Measurements from ENCODE around the gene ZNF503.

DNA sequence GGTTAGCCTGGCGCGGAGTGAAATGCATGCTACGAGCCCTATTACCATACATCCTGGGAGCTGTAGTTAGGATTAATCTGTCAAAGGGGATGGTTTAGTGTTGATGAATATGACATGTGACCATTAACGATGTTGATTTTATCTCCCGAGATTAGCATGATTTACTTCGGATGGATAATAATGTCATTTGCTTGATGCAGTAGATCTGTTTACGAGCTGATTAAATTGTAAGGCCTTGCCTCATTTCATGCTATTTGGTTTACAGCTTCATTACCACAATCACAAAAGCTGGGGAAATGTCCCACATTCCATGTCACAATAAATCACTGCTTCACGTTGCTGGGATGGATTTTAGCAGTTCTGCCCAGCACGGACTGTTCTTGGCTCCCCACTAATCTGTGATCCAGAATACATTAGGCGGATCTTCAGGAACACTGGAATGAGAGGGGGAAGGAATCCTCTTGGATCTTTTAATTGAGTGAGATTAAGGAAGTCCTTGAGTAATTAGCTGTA, 22.3 kb downstream of the ZNF503 start:
- TF ChIP-seq, protein P1, sequence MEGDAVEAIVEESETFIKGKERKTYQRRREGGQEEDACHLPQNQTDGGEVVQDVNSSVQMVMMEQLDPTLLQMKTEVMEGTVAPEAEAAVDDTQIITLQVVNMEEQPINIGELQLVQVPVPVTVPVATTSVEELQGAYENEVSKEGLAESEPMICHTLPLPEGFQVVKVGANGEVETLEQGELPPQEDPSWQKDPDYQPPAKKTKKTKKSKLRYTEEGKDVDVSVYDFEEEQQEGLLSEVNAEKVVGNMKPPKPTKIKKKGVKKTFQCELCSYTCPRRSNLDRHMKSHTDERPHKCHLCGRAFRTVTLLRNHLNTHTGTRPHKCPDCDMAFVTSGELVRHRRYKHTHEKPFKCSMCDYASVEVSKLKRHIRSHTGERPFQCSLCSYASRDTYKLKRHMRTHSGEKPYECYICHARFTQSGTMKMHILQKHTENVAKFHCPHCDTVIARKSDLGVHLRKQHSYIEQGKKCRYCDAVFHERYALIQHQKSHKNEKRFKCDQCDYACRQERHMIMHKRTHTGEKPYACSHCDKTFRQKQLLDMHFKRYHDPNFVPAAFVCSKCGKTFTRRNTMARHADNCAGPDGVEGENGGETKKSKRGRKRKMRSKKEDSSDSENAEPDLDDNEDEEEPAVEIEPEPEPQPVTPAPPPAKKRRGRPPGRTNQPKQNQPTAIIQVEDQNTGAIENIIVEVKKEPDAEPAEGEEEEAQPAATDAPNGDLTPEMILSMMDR (IDR thresholded peaks at IDR 0.05; ENCODE audit: insufficient read depth, low read length, poor library complexity, severe bottlenecking), result no peak
- no peak for TF ChIP-seq EZH2phosphoT487 (conservative IDR thresholded peaks at IDR 0.05; ENCODE audit: low read length)
